HEK293 (cell line): ENCODE results near the gene IQSEC1.

Experiments used
- CTCF ChIA-PET: fragments of 350-600 bp; formaldehyde crosslinking; extraction: SDS; loops from one replicate; lab custom pipeline; 2021; ENCODE audit warnings: antibody characterized with exemption; lab: Yijun Ruan, JAX
- POLR2A ChIA-PET: fragments of 300-600 bp; formaldehyde crosslinking; extraction: SDS; loops from one replicate; lab custom pipeline; 2020; ENCODE audit warnings: antibody characterized with exemption, inconsistent platforms; lab: Yijun Ruan, JAX
- H3K27ac ChIP-seq: fragments of 200-500 bp; sonication (Bioruptor generic); 2 replicates; pipeline ENCODE4 v1.5.1; 2014; ENCODE audit warnings: low read depth, low read length, control low read depth, inconsistent platforms; ENCODE audit errors: extremely low read depth
- H3K36me3 ChIP-seq, 2 experiments: fragments of 200-500 bp in 1 of 2; sonication (Bioruptor generic) in 1 of 2; 1 replicate in 1 of 2; 2 replicates in 1 of 2; pipeline ENCODE4 v1.5.1; 2014 to 2017; ENCODE audit warnings: inconsistent platforms in 2 of 2, low read length in 2 of 2; ENCODE audit not compliant: control insufficient read depth in 2 of 2, insufficient read depth in 1 of 2
- H3K4me1 ChIP-seq: fragments of 200-500 bp; sonication (Bioruptor generic); 2 replicates; pipeline ENCODE4 v1.5.1; 2014; ENCODE audit warnings: mild to moderate bottlenecking, low read length, inconsistent platforms; ENCODE audit not compliant: control insufficient read depth, insufficient read depth
- H3K4me3 ChIP-seq: 2 replicates; pipeline ENCODE4 v1.5.1; 2011; ENCODE audit warnings: low read depth, mild to moderate bottlenecking, control low read depth, low read length, moderate library complexity
- H3K9me3 ChIP-seq: fragments of 200-500 bp; sonication (Bioruptor generic); 2 replicates; pipeline ENCODE4 v1.5.1; 2014; ENCODE audit warnings: low read depth, low read length, inconsistent platforms; ENCODE audit not compliant: control insufficient read depth, insufficient read depth
- IKZF3 ChIP-seq: fragments of 450-650 bp; IDR thresholded peaks from 2 replicates; pipeline ENCODE4 v1.5.0; 2018; ENCODE audit warnings: missing biosample characterization, mild to moderate bottlenecking, missing genetic modification characterization, moderate library complexity
- RBAK ChIP-seq: fragments of 450-650 bp; formaldehyde crosslinking; IDR thresholded peaks from 2 replicates; pipeline ENCODE4 v1.5.1; 2016; ENCODE audit warnings: missing biosample characterization, missing genetic modification characterization
- REST ChIP-seq: fragments of 450-650 bp; formaldehyde crosslinking; IDR thresholded peaks from 2 replicates; pipeline ENCODE4 v1.5.1; 2016; ENCODE audit warnings: missing biosample characterization, missing genetic modification characterization
- ZNF140 ChIP-seq: fragments of 450-650 bp; formaldehyde crosslinking; IDR thresholded peaks from 2 replicates; pipeline ENCODE4 v1.5.1; 2016; ENCODE audit warnings: missing biosample characterization, missing genetic modification characterization
- ZNF175 ChIP-seq: fragments of 450-650 bp; formaldehyde crosslinking; IDR thresholded peaks from 2 replicates; pipeline ENCODE4 v1.5.1; 2016; ENCODE audit warnings: missing biosample characterization, missing genetic modification characterization
- ZNF221 ChIP-seq: fragments of 450-650 bp; formaldehyde crosslinking; IDR thresholded peaks from 2 replicates; pipeline ENCODE4 v1.5.1; 2017; ENCODE audit warnings: missing biosample characterization, missing genetic modification characterization, borderline replicate concordance
- ZNF404 ChIP-seq: fragments of 450-650 bp; formaldehyde crosslinking; IDR thresholded peaks from 2 replicates; pipeline ENCODE4 v1.5.1; 2017; ENCODE audit warnings: missing biosample characterization, missing genetic modification characterization
- ZNF48 ChIP-seq: fragments of 450-650 bp; formaldehyde crosslinking; IDR thresholded peaks from 2 replicates; pipeline ENCODE4 v1.5.1; 2016; ENCODE audit warnings: missing biosample characterization, missing genetic modification characterization
- ZNF513 ChIP-seq: fragments of 450-650 bp; IDR thresholded peaks from 2 replicates; pipeline ENCODE4 v1.5.1; 2018; ENCODE audit warnings: missing biosample characterization, missing genetic modification characterization
- ZNF549 ChIP-seq: fragments of 450-650 bp; IDR thresholded peaks from 2 replicates; pipeline ENCODE4 v1.5.1; 2018; ENCODE audit warnings: missing biosample characterization, missing genetic modification characterization, mild to moderate bottlenecking, inconsistent platforms, moderate library complexity
- ZNF571 ChIP-seq: fragments of 450-650 bp; formaldehyde crosslinking; IDR thresholded peaks from 2 replicates; pipeline ENCODE4 v1.5.0; 2017; ENCODE audit warnings: missing biosample characterization, missing genetic modification characterization
- ZNF580 ChIP-seq: fragments of 450-650 bp; formaldehyde crosslinking; IDR thresholded peaks from 2 replicates; pipeline ENCODE4 v1.5.1; 2016; ENCODE audit warnings: missing biosample characterization, missing genetic modification characterization
- ZNF623 ChIP-seq: fragments of 450-650 bp; formaldehyde crosslinking; IDR thresholded peaks from 2 replicates; pipeline ENCODE4 v1.5.1; 2016; ENCODE audit warnings: missing biosample characterization, missing genetic modification characterization
- TF ChIP-seq, protein P1 (sequence below): fragments of 450-650 bp; formaldehyde crosslinking; IDR thresholded peaks from 2 replicates; pipeline ENCODE4 v1.5.1; 2016; ENCODE audit warnings: missing biosample characterization, missing genetic modification characterization
- TF ChIP-seq, protein P2 (sequence below): fragments of 450-650 bp; formaldehyde crosslinking; IDR thresholded peaks from 2 replicates; pipeline ENCODE4 v1.5.1; 2016; ENCODE audit warnings: missing biosample characterization, missing genetic modification characterization, borderline replicate concordance
- TF ChIP-seq, protein P3 (sequence below): fragments of 450-650 bp; formaldehyde crosslinking; IDR thresholded peaks from 2 replicates; pipeline ENCODE4 v1.5.1; 2016; ENCODE audit warnings: missing biosample characterization, missing genetic modification characterization
- TF ChIP-seq, protein P4 (sequence below): fragments of 450-650 bp; formaldehyde crosslinking; IDR thresholded peaks from 2 replicates; pipeline ENCODE4 v1.5.1; 2016; ENCODE audit warnings: missing biosample characterization, missing genetic modification characterization, low read depth
- TF ChIP-seq, protein P5 (sequence below): fragments of 450-650 bp; formaldehyde crosslinking; IDR thresholded peaks from 2 replicates; pipeline ENCODE4 v1.5.1; 2016; ENCODE audit warnings: missing biosample characterization, missing genetic modification characterization

IQSEC1 gene

GRCh38 chr3:13030684-13031083 is 42.5 kb downstream of the IQSEC1 start:
- H3K27ac ChIP-seq, result no peak overlapping the region
- no peak overlapping the region for H3K4me3 ChIP-seq
- CTCF ChIA-PET, result interaction anchor here (0.7 to 0.9 kb wide), 2 partner anchors 61 to 89 kb away, joined by 3 read pairs; no protein-coding TSS in a partner anchor
- TF ChIP-seq, protein P1, sequence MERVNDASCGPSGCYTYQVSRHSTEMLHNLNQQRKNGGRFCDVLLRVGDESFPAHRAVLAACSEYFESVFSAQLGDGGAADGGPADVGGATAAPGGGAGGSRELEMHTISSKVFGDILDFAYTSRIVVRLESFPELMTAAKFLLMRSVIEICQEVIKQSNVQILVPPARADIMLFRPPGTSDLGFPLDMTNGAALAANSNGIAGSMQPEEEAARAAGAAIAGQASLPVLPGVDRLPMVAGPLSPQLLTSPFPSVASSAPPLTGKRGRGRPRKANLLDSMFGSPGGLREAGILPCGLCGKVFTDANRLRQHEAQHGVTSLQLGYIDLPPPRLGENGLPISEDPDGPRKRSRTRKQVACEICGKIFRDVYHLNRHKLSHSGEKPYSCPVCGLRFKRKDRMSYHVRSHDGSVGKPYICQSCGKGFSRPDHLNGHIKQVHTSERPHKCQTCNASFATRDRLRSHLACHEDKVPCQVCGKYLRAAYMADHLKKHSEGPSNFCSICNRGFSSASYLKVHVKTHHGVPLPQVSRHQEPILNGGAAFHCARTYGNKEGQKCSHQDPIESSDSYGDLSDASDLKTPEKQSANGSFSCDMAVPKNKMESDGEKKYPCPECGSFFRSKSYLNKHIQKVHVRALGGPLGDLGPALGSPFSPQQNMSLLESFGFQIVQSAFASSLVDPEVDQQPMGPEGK (tag by site-specific recombination), result no peak
- TF ChIP-seq, protein P2, sequence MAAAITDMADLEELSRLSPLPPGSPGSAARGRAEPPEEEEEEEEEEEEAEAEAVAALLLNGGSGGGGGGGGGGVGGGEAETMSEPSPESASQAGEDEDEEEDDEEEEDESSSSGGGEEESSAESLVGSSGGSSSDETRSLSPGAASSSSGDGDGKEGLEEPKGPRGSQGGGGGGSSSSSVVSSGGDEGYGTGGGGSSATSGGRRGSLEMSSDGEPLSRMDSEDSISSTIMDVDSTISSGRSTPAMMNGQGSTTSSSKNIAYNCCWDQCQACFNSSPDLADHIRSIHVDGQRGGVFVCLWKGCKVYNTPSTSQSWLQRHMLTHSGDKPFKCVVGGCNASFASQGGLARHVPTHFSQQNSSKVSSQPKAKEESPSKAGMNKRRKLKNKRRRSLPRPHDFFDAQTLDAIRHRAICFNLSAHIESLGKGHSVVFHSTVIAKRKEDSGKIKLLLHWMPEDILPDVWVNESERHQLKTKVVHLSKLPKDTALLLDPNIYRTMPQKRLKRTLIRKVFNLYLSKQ (tag by site-specific recombination), result no peak
- no peaks in the 10 kb centered on the region for H3K4me1 ChIP-seq
- no peaks in the 10 kb centered on the region for H3K9me3 ChIP-seq
- H3K36me3 ChIP-seq, result no peaks in the 10 kb centered on the region
- POLR2A ChIA-PET, result no interaction called here

- H3K4me3 ChIP-seq, result no peak overlapping the region
- CTCF ChIA-PET, result interaction anchor here (0.6 to 1.3 kb wide), 4 partner anchors 9 to 192 kb away, joined by 3 to 4 read pairs (median 4); no protein-coding TSS in a partner anchor
- H3K4me1 ChIP-seq, result no peaks in the 10 kb centered on the region
- POLR2A ChIA-PET, result interaction anchor here (1.4 kb wide), 1 partner anchor 61 kb away, joined by 3 read pairs; no protein-coding TSS in a partner anchor
- no peaks in the 10 kb centered on the region for H3K9me3 ChIP-seq
- H3K27ac ChIP-seq, result no peak overlapping the region
- H3K36me3 ChIP-seq, result no peaks in the 10 kb centered on the region
- TF ChIP-seq ZNF48 (tag by site-specific recombination), result no peak
- no peak for TF ChIP-seq ZNF221
- TF ChIP-seq, protein P3, sequence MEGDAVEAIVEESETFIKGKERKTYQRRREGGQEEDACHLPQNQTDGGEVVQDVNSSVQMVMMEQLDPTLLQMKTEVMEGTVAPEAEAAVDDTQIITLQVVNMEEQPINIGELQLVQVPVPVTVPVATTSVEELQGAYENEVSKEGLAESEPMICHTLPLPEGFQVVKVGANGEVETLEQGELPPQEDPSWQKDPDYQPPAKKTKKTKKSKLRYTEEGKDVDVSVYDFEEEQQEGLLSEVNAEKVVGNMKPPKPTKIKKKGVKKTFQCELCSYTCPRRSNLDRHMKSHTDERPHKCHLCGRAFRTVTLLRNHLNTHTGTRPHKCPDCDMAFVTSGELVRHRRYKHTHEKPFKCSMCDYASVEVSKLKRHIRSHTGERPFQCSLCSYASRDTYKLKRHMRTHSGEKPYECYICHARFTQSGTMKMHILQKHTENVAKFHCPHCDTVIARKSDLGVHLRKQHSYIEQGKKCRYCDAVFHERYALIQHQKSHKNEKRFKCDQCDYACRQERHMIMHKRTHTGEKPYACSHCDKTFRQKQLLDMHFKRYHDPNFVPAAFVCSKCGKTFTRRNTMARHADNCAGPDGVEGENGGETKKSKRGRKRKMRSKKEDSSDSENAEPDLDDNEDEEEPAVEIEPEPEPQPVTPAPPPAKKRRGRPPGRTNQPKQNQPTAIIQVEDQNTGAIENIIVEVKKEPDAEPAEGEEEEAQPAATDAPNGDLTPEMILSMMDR (tag by site-specific recombination), result no peak
- TF ChIP-seq, protein P4, sequence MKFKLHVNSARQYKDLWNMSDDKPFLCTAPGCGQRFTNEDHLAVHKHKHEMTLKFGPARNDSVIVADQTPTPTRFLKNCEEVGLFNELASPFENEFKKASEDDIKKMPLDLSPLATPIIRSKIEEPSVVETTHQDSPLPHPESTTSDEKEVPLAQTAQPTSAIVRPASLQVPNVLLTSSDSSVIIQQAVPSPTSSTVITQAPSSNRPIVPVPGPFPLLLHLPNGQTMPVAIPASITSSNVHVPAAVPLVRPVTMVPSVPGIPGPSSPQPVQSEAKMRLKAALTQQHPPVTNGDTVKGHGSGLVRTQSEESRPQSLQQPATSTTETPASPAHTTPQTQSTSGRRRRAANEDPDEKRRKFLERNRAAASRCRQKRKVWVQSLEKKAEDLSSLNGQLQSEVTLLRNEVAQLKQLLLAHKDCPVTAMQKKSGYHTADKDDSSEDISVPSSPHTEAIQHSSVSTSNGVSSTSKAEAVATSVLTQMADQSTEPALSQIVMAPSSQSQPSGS (tag by site-specific recombination), result no peak
- TF ChIP-seq ZNF513 (tag by site-specific recombination), result no peak
- no peak for TF ChIP-seq REST (tag by site-specific recombination)
- TF ChIP-seq IKZF3 (tag by site-specific recombination), result no peak
- no peak for TF ChIP-seq RBAK (tag by site-specific recombination)
- TF ChIP-seq, protein P5, sequence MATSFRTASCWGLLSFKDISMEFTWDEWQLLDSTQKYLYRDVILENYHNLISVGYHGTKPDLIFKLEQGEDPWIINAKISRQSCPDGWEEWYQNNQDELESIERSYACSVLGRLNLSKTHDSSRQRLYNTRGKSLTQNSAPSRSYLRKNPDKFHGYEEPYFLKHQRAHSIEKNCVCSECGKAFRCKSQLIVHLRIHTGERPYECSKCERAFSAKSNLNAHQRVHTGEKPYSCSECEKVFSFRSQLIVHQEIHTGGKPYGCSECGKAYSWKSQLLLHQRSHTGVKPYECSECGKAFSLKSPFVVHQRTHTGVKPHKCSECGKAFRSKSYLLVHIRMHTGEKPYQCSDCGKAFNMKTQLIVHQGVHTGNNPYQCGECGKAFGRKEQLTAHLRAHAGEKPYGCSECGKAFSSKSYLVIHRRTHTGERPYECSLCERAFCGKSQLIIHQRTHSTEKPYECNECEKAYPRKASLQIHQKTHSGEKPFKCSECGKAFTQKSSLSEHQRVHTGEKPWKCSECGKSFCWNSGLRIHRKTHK (tag by site-specific recombination), result no peak
- no peak for TF ChIP-seq ZNF140 (tag by site-specific recombination)
- no peak for TF ChIP-seq ZNF404
- TF ChIP-seq ZNF175, result no peak
- TF ChIP-seq ZNF571, result no peak
- no peak for TF ChIP-seq ZNF580 (tag by site-specific recombination)
- no peak for TF ChIP-seq ZNF623 (tag by site-specific recombination)
- no peak for TF ChIP-seq ZNF549
Observed at GRCh38 chr3:13028010-13028821, 45.0 kb downstream of the IQSEC1 start.
